Spinal cord (tissue), 10 donors: ENCODE data around the gene ZNF157. TPM values are rescaled to one million over a fixed set of nuclear protein-coding genes. Genes with fewer than 3 reads are reported as not detected.
A peak's percentile ranks its signal among the peaks of the same experiment; 100 is the strongest.
"Not testable (repeated sequence)": the region's sequence is repeated elsewhere in the genome, so short reads cannot be mapped to it uniquely, and the experiment has no call there.

Experiments used
- DNase-seq, 6 donors: peaks; one replicate each; pipeline versions ENCODE4 v3.0.0 to v3.0.0-alpha.2; 2013 to 2015; ENCODE audit warnings: low spot score in 6 of 6, low read depth in 4 of 6
- H3K27ac ChIP-seq: one replicate; pipeline ENCODE4 v1.5.1; 2013; ENCODE audit warnings: low read depth, low read length, control low read depth
- H3K27me3 ChIP-seq: one replicate; pipeline ENCODE4 v1.6.1; 2013; ENCODE audit warnings: low read length; ENCODE audit not compliant: control insufficient read depth, insufficient read depth
- H3K36me3 ChIP-seq: one replicate; pipeline ENCODE4 v1.6.1; 2013; ENCODE audit warnings: low read length; ENCODE audit not compliant: control insufficient read depth, insufficient read depth
- H3K4me1 ChIP-seq: one replicate; pipeline ENCODE4 v1.6.1; 2013; ENCODE audit warnings: low read length; ENCODE audit not compliant: control insufficient read depth, insufficient read depth
- H3K4me3 ChIP-seq: one replicate; pipeline ENCODE4 v1.5.1; 2013; ENCODE audit warnings: low read depth, low read length, control low read depth
- H3K9me3 ChIP-seq: one replicate; pipeline ENCODE4 v1.6.1; 2013; ENCODE audit warnings: low read length; ENCODE audit not compliant: control insufficient read depth, insufficient read depth
- WGBS: methylation state at CpG from one replicate; pipeline ENCODE4 v1.1.5; 2013; ENCODE audit warnings: missing lambda C conversion rate; ENCODE audit not compliant: insufficient coverage; 5-methylcytosine and 5-hydroxymethylcytosine counted together
- long read RNA-seq, 4 donors: transcript quantifications; one replicate each; lab custom pipeline, GENCODE V29; 2026
- polyA plus RNA-seq, 2 donors: library from polyadenylated mRNA; unstranded; fragments of 120-200 nt; gene quantifications; one replicate each; pipeline ENCODE4 v1.2.1, GENCODE V29; 2013; ENCODE audit not compliant: insufficient read length in 2 of 2
- total RNA-seq, 2 donors: library from RNA; depleted of rRNA in 1 of 2; stranded (reverse); fragments of 120-200 nt in 1 of 2; fragments of >200 nt in 1 of 2; gene quantifications; one replicate each; pipeline versions ENCODE4 v1.2.3 to v1.2.4, GENCODE V29; 2013 to 2014
- donor health status: healthy.

ZNF157 gene
- total RNA-seq (1 to 10 TPM; 1.5 to 4.6 TPM), polyA plus RNA-seq (1 to 10 TPM; 2.6 to 3.1 TPM)
- long read RNA-seq, donor 1 = 0 reads
- long read RNA-seq, donor 2 = 0 reads
- long read RNA-seq, donor 3, partial matches to known transcripts = 19 of 19 reads
- long read RNA-seq, donor 3, other reads (novel, unspliced or antisense) = 0 of 19 reads
- long read RNA-seq, donor 4 = 0 reads

GRCh38 chrX:47370278-47370677 lies at the start of gene ZNF157:
Gene ZNF157 (plus strand): TSS chrX:47370578. CDS start chrX:47370669, 91 bp downstream.
- Histone ChIP-seq H3K9me3 (no peaks in the 10 kb centered on the region), H3K4me1 (no peaks in the 10 kb centered on the region), H3K4me3 (no peak within 1 kb of the TSS), H3K27ac (no peak within 1 kb of the TSS), H3K36me3 (peaks cover 3% of the 10 kb centered on the region), H3K27me3 (no peaks in the 10 kb centered on the region)
- no peak for DNase-seq
- 57% methylated on average over 1 of the region's 3 CpGs for WGBS

DNA sequence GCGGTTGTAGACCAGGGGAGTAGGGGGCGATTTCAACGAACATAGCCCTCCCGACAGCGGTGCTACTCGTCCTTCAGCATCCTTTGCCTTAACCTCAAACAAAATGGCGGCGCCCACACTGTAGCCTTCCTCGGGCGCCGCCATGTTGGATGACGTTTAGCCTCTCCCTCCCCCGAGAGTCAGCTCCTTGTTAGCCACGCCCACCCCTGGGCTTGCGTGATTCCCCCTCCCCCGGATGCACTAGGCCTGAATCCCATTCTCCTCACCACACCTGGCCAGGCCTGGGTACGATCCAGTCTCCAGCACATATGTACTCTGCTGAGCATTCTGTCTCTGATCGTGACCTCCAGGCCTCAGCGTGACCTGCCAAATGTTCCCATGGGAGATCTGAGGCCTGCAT lies 49.0 kb upstream of the ZNF157 start:
- 26% methylated on average over 18 of the region's 19 CpGs for WGBS
- no peaks in the 10 kb centered on the region for H3K27me3 ChIP-seq
- H3K9me3 ChIP-seq = no peaks in the 10 kb centered on the region
- peak overlapping the region; percentile 35 for H3K27ac ChIP-seq
- DNase-seq = peak in 5 of 6 donors; percentile 8 to 97 (median 77)
- H3K4me1 ChIP-seq = peaks cover 12% of the 10 kb centered on the region
- no peaks in the 10 kb centered on the region for H3K36me3 ChIP-seq
- H3K4me3 ChIP-seq = no peak overlapping the region

DNA sequence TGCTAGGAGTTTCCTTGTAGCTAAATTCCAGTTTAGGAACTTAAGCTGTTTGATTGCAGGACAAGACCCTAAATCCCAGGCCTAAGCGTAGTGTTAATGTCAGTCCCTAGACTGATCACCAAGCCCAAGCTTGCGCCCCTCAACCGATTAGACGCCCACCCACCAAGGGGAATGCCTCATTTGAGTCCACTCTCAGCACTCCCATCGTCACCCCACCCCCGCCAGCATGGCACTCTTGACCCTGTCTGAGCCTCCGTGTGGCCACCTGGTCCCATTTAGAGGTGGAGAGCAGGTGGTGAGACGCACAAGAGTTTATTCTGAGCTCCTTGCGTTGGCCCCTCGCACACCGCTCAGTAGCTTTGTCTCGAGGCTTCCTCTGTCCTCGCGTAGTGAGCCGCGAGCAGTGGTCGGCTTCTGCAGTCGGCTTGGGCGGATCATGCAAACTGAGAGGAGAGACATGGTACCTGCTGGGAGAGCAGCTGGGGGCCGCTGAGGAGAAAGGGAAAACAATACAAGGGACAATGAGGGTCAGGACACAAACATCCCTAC lies 48.5 kb upstream of the ZNF157 start:
- no peak for DNase-seq
- H3K9me3 ChIP-seq = no peaks in the 10 kb centered on the region
- WGBS = 78% methylated on average over 14 of the region's 20 CpGs
- H3K4me1 ChIP-seq = peaks cover 10% of the 10 kb centered on the region
- peak overlapping the region; percentile 35 for H3K27ac ChIP-seq
- no peaks in the 10 kb centered on the region for H3K36me3 ChIP-seq
- no peaks in the 10 kb centered on the region for H3K27me3 ChIP-seq
- no peak overlapping the region for H3K4me3 ChIP-seq

DNA sequence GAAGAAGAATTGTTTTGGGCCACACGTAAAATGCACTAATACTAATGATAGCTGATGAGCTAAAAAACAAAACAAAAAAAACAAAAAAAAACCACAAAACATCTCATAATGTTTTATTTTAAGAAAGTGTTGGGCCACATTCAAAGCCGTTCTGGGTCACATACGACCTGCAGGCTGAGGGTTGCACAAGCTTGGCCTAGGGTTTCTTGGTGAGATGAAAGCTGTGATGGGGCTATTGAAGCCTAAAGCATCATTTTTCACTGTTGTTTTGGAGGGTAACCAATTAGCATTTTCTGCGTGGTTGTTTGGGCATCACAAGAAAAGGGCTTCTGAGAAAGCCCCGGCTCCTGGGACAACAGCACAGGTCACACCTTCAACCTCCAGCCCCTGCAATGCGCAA lies 42.5 kb upstream of the ZNF157 start:
- no peak for DNase-seq
- H3K27me3 ChIP-seq = no peaks in the 10 kb centered on the region
- H3K9me3 ChIP-seq = no peaks in the 10 kb centered on the region
- H3K36me3 ChIP-seq = no peaks in the 10 kb centered on the region
- H3K4me3 ChIP-seq = no peak overlapping the region
- WGBS = 85% methylated on average over 4 of the region's 6 CpGs
- H3K4me1 ChIP-seq = no peaks in the 10 kb centered on the region
- no peak overlapping the region for H3K27ac ChIP-seq

GRCh38 chrX:47332729-47333128 lies 37.6 kb upstream of the ZNF157 start:
- not testable (repeated sequence) for H3K27me3 ChIP-seq, DNase-seq, H3K36me3 ChIP-seq, H3K9me3 ChIP-seq, H3K27ac ChIP-seq, H3K4me1 ChIP-seq, H3K4me3 ChIP-seq
- WGBS = 65% methylated on average over 3 of the region's 5 CpGs

DNA sequence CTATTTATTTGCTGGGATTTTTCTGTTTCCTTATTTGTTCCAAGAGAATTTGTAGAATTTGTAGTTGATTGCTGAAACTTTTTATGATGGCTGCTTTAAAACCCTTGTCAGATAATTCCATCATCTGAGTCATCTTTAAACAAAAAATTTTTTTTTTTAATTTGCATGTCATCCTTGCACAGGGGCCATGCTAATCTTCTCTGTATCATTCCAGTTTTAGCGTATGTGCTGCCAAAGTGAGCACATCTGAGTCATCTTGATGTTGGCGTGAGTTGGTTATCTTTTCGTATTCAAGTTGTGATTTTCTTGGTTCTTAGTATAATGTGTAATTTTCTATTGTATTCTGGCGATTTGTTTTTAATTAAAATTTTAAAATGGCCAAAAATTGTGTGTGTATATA lies 18.7 kb upstream of the ZNF157 start:
- H3K4me3 ChIP-seq = no peak overlapping the region
- WGBS = no CpG with 5 or more reads among the region's 4 CpGs
- no peaks in the 10 kb centered on the region for H3K36me3 ChIP-seq
- H3K4me1 ChIP-seq = no peaks in the 10 kb centered on the region
- no peaks in the 10 kb centered on the region for H3K27me3 ChIP-seq
- H3K9me3 ChIP-seq = no peaks in the 10 kb centered on the region
- H3K27ac ChIP-seq = no peak overlapping the region
- no peak for DNase-seq

GRCh38 chrX:47358387-47359065 lies 11.9 kb upstream of the ZNF157 start:
- H3K4me3 ChIP-seq = no peak overlapping the region
- H3K27me3 ChIP-seq = no peaks in the 10 kb centered on the region
- no peak for DNase-seq
- no peaks in the 10 kb centered on the region for H3K36me3 ChIP-seq
- 80% methylated on average over 3 of the region's 5 CpGs for WGBS
- H3K4me1 ChIP-seq = peaks cover 9% of the 10 kb centered on the region
- H3K9me3 ChIP-seq = no peaks in the 10 kb centered on the region
- H3K27ac ChIP-seq = no peak overlapping the region

DNA sequence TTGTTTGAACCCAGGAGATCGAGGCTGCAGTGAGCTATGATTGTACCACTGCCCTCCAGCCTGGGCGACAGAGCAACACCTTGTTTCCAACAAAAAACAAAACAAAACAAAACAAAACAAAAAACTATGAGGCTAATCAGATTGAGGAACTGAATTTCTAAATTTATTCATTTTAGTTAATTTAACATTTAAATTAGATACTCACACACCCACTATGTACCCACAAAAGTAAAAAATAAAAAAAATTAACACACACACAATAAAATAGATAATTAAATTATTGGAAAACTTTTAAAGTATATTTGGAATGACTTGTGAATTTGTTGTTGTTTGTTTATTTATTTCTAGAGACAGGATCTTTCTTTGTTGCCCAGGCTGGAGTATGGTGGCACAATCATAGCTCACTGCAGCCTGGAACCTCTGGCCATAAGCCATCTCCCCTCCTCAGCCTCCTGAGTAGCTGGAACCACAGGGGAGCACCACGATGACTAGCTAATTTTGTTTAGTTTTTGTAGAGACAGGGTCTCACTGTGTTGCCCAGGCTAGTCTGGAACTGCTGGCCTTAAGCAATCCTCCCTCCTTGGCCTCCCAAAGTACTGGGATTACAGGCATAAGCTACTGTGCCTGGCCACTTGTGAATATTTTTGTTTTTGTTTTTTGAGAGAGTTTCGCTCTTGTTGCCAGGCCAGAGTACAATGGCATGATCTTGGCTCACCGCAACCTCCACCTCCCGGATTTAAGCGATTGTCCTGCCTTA lies 9.8 kb upstream of the ZNF157 start:
- Histone ChIP-seq H3K9me3 (no peaks in the 10 kb centered on the region), H3K4me1 (peaks cover 9% of the 10 kb centered on the region), H3K27me3 (no peaks in the 10 kb centered on the region), H3K4me3 (no peak overlapping the region), H3K36me3 (no peaks in the 10 kb centered on the region), H3K27ac (peak overlapping the region; percentile 92)
- WGBS = 78% methylated on average over 3 of the region's 7 CpGs
- DNase-seq = no peak

DNA sequence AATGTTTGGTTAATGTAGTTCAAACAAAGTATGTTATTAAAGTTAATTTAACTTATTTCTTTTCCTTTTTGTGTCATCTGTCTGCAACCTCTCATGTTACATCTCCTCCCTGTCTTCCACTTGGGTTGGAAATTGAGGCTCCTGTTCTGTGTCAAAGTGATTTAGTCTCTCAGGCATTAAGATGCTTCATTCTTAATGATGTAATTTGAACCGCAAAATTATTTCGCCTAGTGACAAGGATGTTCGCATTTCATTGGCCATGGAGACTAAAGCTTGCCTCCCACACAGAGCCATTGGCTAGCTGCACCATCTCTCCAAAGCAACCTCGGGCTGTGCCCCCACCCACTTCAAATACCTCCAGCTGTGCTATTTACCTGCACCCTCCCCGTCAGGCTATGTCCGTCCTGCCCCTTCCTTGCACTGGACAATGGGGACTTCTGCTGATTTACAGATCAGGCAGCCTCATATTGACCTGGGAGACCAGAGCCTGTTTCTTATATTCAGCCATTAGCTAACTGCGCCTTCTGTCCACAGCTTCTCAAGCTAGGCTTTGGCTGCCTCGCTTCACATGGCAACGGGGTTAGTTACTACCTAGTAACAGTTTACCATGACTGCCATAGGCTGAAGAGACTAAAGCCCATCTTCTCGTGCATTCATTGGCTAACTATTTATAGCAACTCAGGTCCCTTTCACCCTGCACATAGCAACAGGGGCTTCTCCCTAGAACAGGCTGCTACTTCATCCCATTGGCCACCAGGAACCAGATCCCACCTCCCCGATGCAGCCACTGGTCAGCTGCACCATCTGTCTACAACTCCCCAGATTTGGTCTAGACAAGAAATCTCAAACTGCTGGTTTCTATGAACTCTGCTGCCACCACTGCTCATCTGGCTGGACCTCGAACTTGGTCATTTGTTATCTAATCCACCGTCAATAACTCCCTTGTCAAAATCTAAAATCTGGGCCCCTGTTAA lies 8.6 kb upstream of the ZNF157 start:
- no peaks in the 10 kb centered on the region for H3K27me3 ChIP-seq
- peak overlapping the region; percentile 92 for H3K27ac ChIP-seq
- 28% methylated on average over 12 of the region's 13 CpGs for WGBS
- peak overlapping the region; percentile 37 for H3K4me3 ChIP-seq
- H3K4me1 ChIP-seq = peaks cover 9% of the 10 kb centered on the region
- no peaks in the 10 kb centered on the region for H3K9me3 ChIP-seq
- no peaks in the 10 kb centered on the region for H3K36me3 ChIP-seq
- peak; percentile 69 to 98 (median 81) for DNase-seq
